H1 (cell line): ENCODE measurements around the gene ANAPC2. TPM values are rescaled to one million over a fixed set of nuclear protein-coding genes. Genes with fewer than 3 reads are reported as not detected.
A peak's percentile ranks its signal among the peaks of the same experiment; 100 is the strongest.

ENCODE experiments used
- CTCF ChIA-PET: fragments of 300-600 bp; sonication (Branson Sonifier 250); formaldehyde crosslinking; loops from one replicate; lab custom pipeline; 2021; ENCODE audit not compliant: partially characterized antibody; lab: Charles Lee
- POLR2A ChIA-PET: fragments of 300-600 bp; sonication (Branson Sonifier 250); formaldehyde crosslinking; loops from one replicate; lab custom pipeline; 2021; ENCODE audit warnings: inconsistent platforms; ENCODE audit not compliant: partially characterized antibody; lab: Charles Lee
- DNase-seq, 2 experiments: peaks; one replicate each; pipeline versions ENCODE4 v3.0.0 to v3.0.0-alpha.2; 2010 to 2022; ENCODE audit warnings: low spot score in 2 of 2, low read depth in 1 of 2, mixed read lengths in 1 of 2
- FAIRE-seq: peaks from 2 replicates; lab custom pipeline; 2011; peaks lifted over from hg19 to GRCh38; lab: Jason Lieb, UNC
- H2AFZ ChIP-seq: 2 replicates; pipeline ENCODE4 v1.8.1; 2012; ENCODE audit warnings: low read length, inconsistent platforms
- H2AK5ac ChIP-seq: 2 replicates; pipeline ENCODE4 v1.6.1; 2013; ENCODE audit warnings: low read depth, low read length
- H2BK120ac ChIP-seq: replicated peaks from 2 replicates; pipeline ENCODE3; 2013; ENCODE audit warnings: low read depth, low read length, inconsistent platforms
- H2BK12ac ChIP-seq: 2 replicates; pipeline ENCODE4 v1.6.1; 2013; ENCODE audit warnings: low read depth, low read length
- H2BK15ac ChIP-seq: 2 replicates; pipeline ENCODE4 v1.6.1; 2013; ENCODE audit warnings: low read length
- H2BK20ac ChIP-seq: 2 replicates; pipeline ENCODE4 v1.6.1; 2013; ENCODE audit warnings: low read length
- H2BK5ac ChIP-seq: 2 replicates; pipeline ENCODE4 v1.6.1; 2013; ENCODE audit warnings: low read depth, low read length
- H3K14ac ChIP-seq: 2 replicates; pipeline ENCODE4 v1.6.1; 2013; ENCODE audit warnings: inconsistent platforms; ENCODE audit not compliant: insufficient read length
- H3K18ac ChIP-seq: 2 replicates; pipeline ENCODE4 v1.6.1; 2013; ENCODE audit warnings: low read length; ENCODE audit errors: extremely low read depth
- H3K23ac ChIP-seq: 2 replicates; pipeline ENCODE4 v1.6.1; 2013; ENCODE audit warnings: inconsistent platforms; ENCODE audit not compliant: insufficient read length
- H3K23me2 ChIP-seq: 2 replicates; pipeline ENCODE4 v1.6.1; 2013; ENCODE audit warnings: low read depth, low read length
- H3K27ac ChIP-seq: 2 replicates; pipeline ENCODE4 v1.6.1; 2011; ENCODE audit warnings: low read depth, low read length, inconsistent platforms
- H3K27me3 ChIP-seq, 4 experiments: replicated peaks in 1 of 4; 1 replicate in 1 of 4; 2 replicates in 3 of 4; pipeline versions ENCODE4 v1.6.1 to v1.8.1; 2011 to 2013; ENCODE audit warnings: low read length in 3 of 4, mild to moderate bottlenecking in 3 of 4, inconsistent platforms in 2 of 4, mixed read lengths in 2 of 4, moderate library complexity in 1 of 4; ENCODE audit not compliant: control insufficient read depth in 3 of 4, insufficient read depth in 3 of 4; ENCODE audit errors: extremely low read depth in 1 of 4
- H3K36me3 ChIP-seq, 4 experiments: 2 replicates each; pipeline versions ENCODE4 v1.6.1 to v1.8.1; 2011 to 2013; ENCODE audit warnings: mild to moderate bottlenecking in 4 of 4, low read length in 3 of 4, moderate library complexity in 2 of 4, control low read depth in 1 of 4, inconsistent platforms in 1 of 4; ENCODE audit not compliant: insufficient read depth in 4 of 4, control insufficient read depth in 2 of 4
- H3K4ac ChIP-seq: replicated peaks from 2 replicates; pipeline ENCODE3; 2013; ENCODE audit warnings: low read length, low read depth, mixed read lengths, inconsistent platforms; ENCODE audit not compliant: insufficient read length
- H3K4me1 ChIP-seq, 4 experiments: replicated peaks in 1 of 4; 1 replicate in 1 of 4; 2 replicates in 3 of 4; pipeline versions ENCODE4 v1.6.1 to v1.8.1; 2011 to 2013; ENCODE audit warnings: low read length in 3 of 4, inconsistent platforms in 2 of 4, mixed read lengths in 1 of 4; ENCODE audit not compliant: insufficient read depth in 4 of 4, control insufficient read depth in 3 of 4
- H3K4me2 ChIP-seq, 2 experiments: 2 replicates each; pipeline versions ENCODE4 v1.6.1 to v1.8.1; 2011 to 2013; ENCODE audit warnings: low read depth in 2 of 2, low read length in 2 of 2, control low read depth in 1 of 2, inconsistent platforms in 1 of 2, mild to moderate bottlenecking in 1 of 2; ENCODE audit not compliant: insufficient read depth in 1 of 2
- H3K4me3 ChIP-seq, 4 experiments: fragments of 200-600, 300-600 bp in 1 of 4; sonication (generic), shearing (Covaris generic), sonication (Bioruptor Twin) in 1 of 4; 2 replicates each; pipeline versions ENCODE4 v1.5.1 to v1.8.1; 2011 to 2016; ENCODE audit warnings: low read length in 4 of 4, low read depth in 3 of 4, control low read depth in 2 of 4, inconsistent platforms in 2 of 4, mild to moderate bottlenecking in 2 of 4, mixed read lengths in 1 of 4, moderate library complexity in 1 of 4; ENCODE audit not compliant: insufficient read depth in 2 of 4; ENCODE audit errors: extremely low read depth in 1 of 4
- H3K56ac ChIP-seq: replicated peaks from 2 replicates; pipeline ENCODE3; 2013; ENCODE audit warnings: low read depth, mild to moderate bottlenecking, mixed read lengths, low read length, inconsistent platforms; ENCODE audit not compliant: insufficient read length
- H3K79me1 ChIP-seq: 2 replicates; pipeline ENCODE4 v1.6.1; 2013; ENCODE audit warnings: low read depth, low read length, control low read depth
- H3K79me2 ChIP-seq, 2 experiments: 2 replicates each; pipeline versions ENCODE4 v1.6.1 to v1.8.1; 2012 to 2013; ENCODE audit warnings: low read length in 2 of 2, mild to moderate bottlenecking in 2 of 2, inconsistent platforms in 1 of 2; ENCODE audit not compliant: insufficient read depth in 2 of 2, control insufficient read depth in 1 of 2
- H3K9ac ChIP-seq, 4 experiments: replicated peaks in 1 of 4; 1 replicate in 1 of 4; 2 replicates in 3 of 4; pipeline versions ENCODE4 v1.6.1 to v1.8.1; 2011 to 2013; ENCODE audit warnings: low read depth in 3 of 4, low read length in 3 of 4, control low read depth in 2 of 4, mild to moderate bottlenecking in 2 of 4, moderate library complexity in 2 of 4, inconsistent platforms in 1 of 4; ENCODE audit errors: extremely low read depth in 1 of 4
- H3K9me3 ChIP-seq, 2 experiments: 2 replicates each; pipeline versions ENCODE4 v1.6.1 to v1.8.1; 2012 to 2013; ENCODE audit warnings: mild to moderate bottlenecking in 2 of 2, moderate library complexity in 2 of 2, control low read depth in 1 of 2, inconsistent platforms in 1 of 2, low read depth in 1 of 2, low read length in 1 of 2, mixed read lengths in 1 of 2; ENCODE audit not compliant: insufficient read depth in 2 of 2
- H4K20me1 ChIP-seq, 2 experiments: replicated peaks in 1 of 2; 2 replicates each; pipeline versions ENCODE3 to v1.8.1; 2011 to 2013; ENCODE audit warnings: inconsistent platforms in 2 of 2, low read length in 2 of 2, mild to moderate bottlenecking in 1 of 2; ENCODE audit not compliant: insufficient read depth in 2 of 2, control insufficient read depth in 1 of 2
- H4K5ac ChIP-seq: 2 replicates; pipeline ENCODE4 v1.6.1; 2013; ENCODE audit warnings: low read length, low read depth, mixed read lengths, inconsistent platforms; ENCODE audit not compliant: insufficient read length
- H4K8ac ChIP-seq: 2 replicates; pipeline ENCODE4 v1.8.0; 2013; ENCODE audit warnings: mild to moderate bottlenecking, moderate library complexity, low read length, inconsistent platforms; ENCODE audit not compliant: insufficient read depth; ENCODE audit errors: extremely low read depth
- H4K91ac ChIP-seq: replicated peaks from 2 replicates; pipeline ENCODE3; 2013; ENCODE audit warnings: low read length, mixed read lengths, inconsistent platforms; ENCODE audit not compliant: insufficient read length
- ATF3 ChIP-seq: IDR thresholded peaks from 2 replicates; pipeline ENCODE4 v1.6.1; 2011; ENCODE audit warnings: low read depth, mild to moderate bottlenecking, low read length; ENCODE audit not compliant: insufficient read depth
- FOSL1 ChIP-seq: IDR thresholded peaks from 2 replicates; pipeline ENCODE4 v1.6.1; 2011; ENCODE audit warnings: mild to moderate bottlenecking, low read depth, low read length, moderate library complexity; ENCODE audit not compliant: insufficient read depth
- POLR2AphosphoS5 ChIP-seq: IDR thresholded peaks from 2 replicates; pipeline ENCODE4 v1.6.1; 2011; ENCODE audit warnings: low read depth, low read length
- RAD21 ChIP-seq, 2 experiments: IDR thresholded peaks in 1 of 2; conservative IDR thresholded peaks in 1 of 2; 2 replicates each; pipeline ENCODE4 v1.6.1; 2011; ENCODE audit warnings: low read depth in 2 of 2, low read length in 2 of 2, improper control_type of control experiment in 1 of 2, inconsistent platforms in 1 of 2, mild to moderate bottlenecking in 1 of 2, moderate library complexity in 1 of 2
- SIN3A ChIP-seq, 2 experiments: IDR thresholded peaks in 1 of 2; conservative IDR thresholded peaks in 1 of 2; 2 replicates each; pipeline ENCODE4 v1.6.1; 2011 to 2012; ENCODE audit warnings: low read length in 2 of 2, improper control_type of control experiment in 1 of 2, low read depth in 1 of 2, mild to moderate bottlenecking in 1 of 2
- TAF7 ChIP-seq: optimal IDR thresholded peaks from 2 replicates; pipeline ENCODE3; 2011; ENCODE audit warnings: low read depth, mild to moderate bottlenecking, inconsistent platforms, low read length, moderate library complexity, borderline replicate concordance
- WGBS, 2 experiments: shearing (Covaris generic) in 1 of 2; methylation state at CpG; one replicate each; pipeline versions ENCODE4 v1.1.6 to v1.1.7; 2013 to 2015; ENCODE audit warnings: low lambda C conversion rate in 2 of 2, mixed read lengths in 2 of 2, inconsistent platforms in 1 of 2, low coverage in 1 of 2, missing lambda C conversion rate in 1 of 2; ENCODE audit not compliant: insufficient replicate concordance in 2 of 2, insufficient coverage in 1 of 2, insufficient read length in 1 of 2; ENCODE audit errors: extremely low coverage in 1 of 2, missing lambda C conversion rate in 1 of 2; 5-methylcytosine and 5-hydroxymethylcytosine counted together
- polyA plus RNA-seq, 7 experiments: library from polyadenylated mRNA; depleted of rRNA in 3 of 7; stranded (reverse) in 5 of 7; unstranded in 2 of 7; fragments of >200 nt in 5 of 7; fragments of 200-250 nt in 2 of 7; gene quantifications; 1 replicate in 5 of 7; 2 replicates in 1 of 7; 4 replicates in 1 of 7; pipeline versions ENCODE4 v1.2.1 to v1.2.3, GENCODE V29; 2011 to 2013; ENCODE audit warnings: missing spikeins in 2 of 7, mixed read lengths in 2 of 7
- total RNA-seq: library from RNA; stranded (reverse); fragmentation: NEBNext Ultra II Directional; extraction: Animal tissue kit (Norgen Biotek cat#: 25700); gene quantifications from 2 replicates; pipeline ENCODE4 v1.2.1, GENCODE V29; 2021
- TF ChIP-seq, protein P1 (sequence below), 3 experiments: IDR thresholded peaks; 1 replicate in 2 of 3; 2 replicates in 1 of 3; pipeline versions ENCODE4 v1.5.1 to v1.6.1; 2011; ENCODE audit warnings: low read length in 3 of 3, mild to moderate bottlenecking in 3 of 3, inconsistent platforms in 2 of 3, low read depth in 1 of 3, moderate library complexity in 1 of 3; ENCODE audit not compliant: insufficient read depth in 1 of 3; ENCODE audit errors: control extremely low read depth in 1 of 3

ANAPC2 gene
- total and polyA plus RNA-seq, 2 of the 8 experiments (the other 6 are each of a cell fraction or from before 2014, with no cell fraction given): 30.2 to 37.7 TPM

DNA sequence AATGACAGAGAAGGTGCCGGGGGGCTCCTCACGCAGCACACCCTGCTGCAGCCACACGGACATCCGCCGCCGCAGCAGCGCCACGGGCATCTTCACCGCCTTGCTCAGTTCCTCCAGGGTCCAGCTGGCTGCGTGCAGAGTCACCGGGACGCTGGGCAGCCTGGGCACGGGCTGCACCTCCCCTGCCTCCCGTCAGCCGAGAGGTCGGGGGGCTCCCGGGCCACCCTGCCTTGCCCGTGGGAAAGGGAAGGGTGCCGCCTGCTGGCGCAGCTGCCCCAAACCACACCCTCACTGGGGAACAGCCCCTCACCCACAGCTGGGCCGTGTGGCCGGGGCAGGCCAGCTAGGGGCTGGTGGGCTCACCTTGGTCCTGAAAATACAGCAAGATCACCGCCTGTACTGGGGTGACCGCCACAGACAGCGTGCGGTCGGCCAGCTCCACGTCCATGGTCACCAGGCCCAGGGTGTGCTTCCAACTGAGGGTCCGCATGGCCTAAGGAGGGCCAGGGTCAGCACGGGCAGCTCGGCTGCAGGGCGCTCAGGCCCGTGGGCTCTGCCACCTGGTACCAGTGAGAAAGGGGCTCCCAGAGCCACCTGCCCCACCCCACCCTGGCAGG lies 12.9 kb downstream of the ANAPC2 start:
- Histone ChIP-seq H2AFZ (no peak overlapping the region), H3K4me3 (peak overlapping the region in 1 of 4 experiments; percentile 27; a peak in 1 of 8 replicates), H3K79me2 (no peaks in the 10 kb centered on the region), H3K23me2 (no peaks in the 10 kb centered on the region; the same call in 1 of the 2 replicates), H3K79me1 (no peaks in the 10 kb centered on the region), H3K14ac (no peak overlapping the region), H3K36me3 (peaks cover 0 to 7% (median 0%) of the 10 kb centered on the region in 4 experiments; a peak in 2 of 8 replicates), H4K8ac (no peak overlapping the region), H3K23ac (no peak overlapping the region), H3K9me3 (no peaks in the 10 kb centered on the region), H2BK20ac (no peak overlapping the region), H3K4me2 (peak overlapping the region in 1 of 2 experiments; percentile 30; a peak in 1 of 4 replicates), H3K18ac (no peak overlapping the region), H3K4ac (no peak overlapping the region), H2BK15ac (no peak overlapping the region), H4K20me1 (peaks cover 2 to 18% of the 10 kb centered on the region in 2 experiments), H2BK12ac (peak overlapping the region; percentile 50; the same call in 1 of the 2 replicates), H2AK5ac (no peak overlapping the region), H2BK5ac (no peak overlapping the region), H3K56ac (no peak overlapping the region), H3K9ac (no peak overlapping the region), H3K4me1 (peaks cover 0 to 11% (median 6%) of the 10 kb centered on the region in 4 experiments; a peak in 6 of 7 replicates), H3K27ac (no peak overlapping the region), H4K91ac (no peak overlapping the region), H4K5ac (no peak overlapping the region), H2BK120ac (no peak overlapping the region), H3K27me3 (peaks cover 2 to 21% (median 16%) of the 10 kb centered on the region in 4 experiments)
- CTCF ChIA-PET: interaction anchor here (0.7 to 3.9 kb wide), 32 partner anchors 8 to 201 kb away, joined by 3 to 47 read pairs (median 5); partner anchors contain the start of genes ABCA2, ANAPC2, GRIN1 and RNF208
- DNase-seq (peak in 1 of 2 experiments; percentile 80), FAIRE-seq (no peak)
- 65% methylated on average over 27 of the region's 33 CpGs; no CpG with 5 or more reads in 1 of the 2 experiments for WGBS, 2 experiments
- POLR2A ChIA-PET: interaction anchor here (0.7 to 3.7 kb wide), 22 partner anchors 9 to 106 kb away, joined by 3 to 15 read pairs (median 4); partner anchors contain the start of genes MAN1B1, NDOR1, SSNA1 and TMEM203
- TF ChIP-seq, protein P1, sequence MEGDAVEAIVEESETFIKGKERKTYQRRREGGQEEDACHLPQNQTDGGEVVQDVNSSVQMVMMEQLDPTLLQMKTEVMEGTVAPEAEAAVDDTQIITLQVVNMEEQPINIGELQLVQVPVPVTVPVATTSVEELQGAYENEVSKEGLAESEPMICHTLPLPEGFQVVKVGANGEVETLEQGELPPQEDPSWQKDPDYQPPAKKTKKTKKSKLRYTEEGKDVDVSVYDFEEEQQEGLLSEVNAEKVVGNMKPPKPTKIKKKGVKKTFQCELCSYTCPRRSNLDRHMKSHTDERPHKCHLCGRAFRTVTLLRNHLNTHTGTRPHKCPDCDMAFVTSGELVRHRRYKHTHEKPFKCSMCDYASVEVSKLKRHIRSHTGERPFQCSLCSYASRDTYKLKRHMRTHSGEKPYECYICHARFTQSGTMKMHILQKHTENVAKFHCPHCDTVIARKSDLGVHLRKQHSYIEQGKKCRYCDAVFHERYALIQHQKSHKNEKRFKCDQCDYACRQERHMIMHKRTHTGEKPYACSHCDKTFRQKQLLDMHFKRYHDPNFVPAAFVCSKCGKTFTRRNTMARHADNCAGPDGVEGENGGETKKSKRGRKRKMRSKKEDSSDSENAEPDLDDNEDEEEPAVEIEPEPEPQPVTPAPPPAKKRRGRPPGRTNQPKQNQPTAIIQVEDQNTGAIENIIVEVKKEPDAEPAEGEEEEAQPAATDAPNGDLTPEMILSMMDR (IDR thresholded peaks at IDR 0.05; ENCODE audit: control extremely low read depth in 1 of 3, insufficient read depth in 1 of 3, low read depth in 1 of 3, low read length in 3 of 3): peak in 2 of 3 experiments; percentile 72 to 75; a peak in 3 of 4 replicates
- TF ChIP-seq SIN3A (conservative IDR thresholded peaks at IDR 0.05 in 1 of 2, IDR thresholded peaks at IDR 0.05 in 1 of 2; ENCODE audit: low read depth in 1 of 2, low read length in 2 of 2) (no peak), RAD21 (IDR thresholded peaks at IDR 0.05 in 1 of 2, conservative IDR thresholded peaks at IDR 0.05 in 1 of 2; ENCODE audit: low read depth in 2 of 2, low read length in 2 of 2) (peak; percentile 70 to 77), TAF7 (no peak), FOSL1 (0 out of 2 replicates have a peak, but pooled peaks have one; percentile 11), ATF3 (no peak), POLR2AphosphoS5 (no peak)
